SK-N-SH treated with all-trans-retinoic acid at 6 μM for 48 hours (cell line): ENCODE data around the gene DTD1.

ENCODE experiments used
- ATAC-seq: fragments of 200-7000 bp; cut with Tn5 transposase; 3 replicates; pipeline ENCODE4 v1.9.1; 2020; ENCODE audit warnings: mild to moderate bottlenecking, moderate library complexity
- ARNTL ChIP-seq: fragments of 450-650 bp; formaldehyde crosslinking; IDR thresholded peaks from 2 replicates; pipeline ENCODE4 v1.5.0; 2020; ENCODE audit warnings: low read depth, mild to moderate bottlenecking, moderate library complexity, borderline replicate concordance
- BACH2 ChIP-seq: fragments of 250-450 bp; sonication (Bioruptor Pico); IDR thresholded peaks from 2 replicates; pipeline ENCODE4 v1.9.0; 2021; ENCODE audit warnings: mild to moderate bottlenecking, borderline replicate concordance
- CREB5 ChIP-seq: fragments of 250-450 bp; sonication (Bioruptor Pico); IDR thresholded peaks from 2 replicates; pipeline ENCODE4 v1.5.1; 2020; ENCODE audit warnings: low read depth, mild to moderate bottlenecking, moderate library complexity
- CSDC2 ChIP-seq: fragments of 250-450 bp; sonication (Bioruptor Pico); IDR thresholded peaks from 2 replicates; pipeline ENCODE4 v1.5.0; 2020; ENCODE audit warnings: mild to moderate bottlenecking, moderate library complexity
- CSRNP3 ChIP-seq: fragments of 250-450 bp; sonication (Bioruptor Pico); IDR thresholded peaks from 2 replicates; pipeline ENCODE4 v1.5.1; 2021; ENCODE audit warnings: mild to moderate bottlenecking, moderate library complexity
- ESRRG ChIP-seq: fragments of 250-450 bp; sonication (Bioruptor Pico); IDR thresholded peaks from 2 replicates; pipeline ENCODE4 v1.6.1; 2021; ENCODE audit warnings: mild to moderate bottlenecking
- GLIS3 ChIP-seq: fragments of 250-450 bp; sonication (Bioruptor Pico); IDR thresholded peaks from 2 replicates; pipeline ENCODE4 v1.5.0; 2020; ENCODE audit warnings: mild to moderate bottlenecking, moderate library complexity
- ISL1 ChIP-seq: fragments of 250-450 bp; sonication (Bioruptor Pico); IDR thresholded peaks from 2 replicates; pipeline ENCODE4 v2.1.2; 2022; ENCODE audit warnings: mild to moderate bottlenecking, moderate library complexity
- OSR1 ChIP-seq: fragments of 250-450 bp; sonication (Bioruptor Pico); IDR thresholded peaks from 2 replicates; pipeline ENCODE4 v1.8.0; 2022; ENCODE audit warnings: moderate library complexity, mild to moderate bottlenecking, inconsistent platforms
- PATZ1 ChIP-seq: fragments of 250-450 bp; sonication (Bioruptor Pico); IDR thresholded peaks from 2 replicates; pipeline ENCODE4 v1.8.0; 2020; ENCODE audit warnings: mild to moderate bottlenecking, moderate library complexity, borderline replicate concordance
- POU6F1 ChIP-seq: fragments of 250-450 bp; sonication (Bioruptor Pico); IDR thresholded peaks from 2 replicates; pipeline ENCODE4 v1.8.0; 2021; ENCODE audit warnings: low read depth, mild to moderate bottlenecking, moderate library complexity, borderline replicate concordance
- PPARA ChIP-seq: fragments of 250-450 bp; sonication (Bioruptor Pico); IDR thresholded peaks from 2 replicates; pipeline ENCODE4 v1.5.0; 2020; ENCODE audit warnings: mild to moderate bottlenecking, borderline replicate concordance
- RARB ChIP-seq: fragments of 250-450 bp; sonication (Bioruptor Pico); IDR thresholded peaks from 2 replicates; pipeline ENCODE4 v1.8.0; 2021; ENCODE audit warnings: mild to moderate bottlenecking, moderate library complexity
- TOX ChIP-seq: fragments of 250-450 bp; sonication (Bioruptor Pico); IDR thresholded peaks from 2 replicates; pipeline ENCODE4 v1.8.0; 2021; ENCODE audit warnings: mild to moderate bottlenecking, moderate library complexity, borderline replicate concordance
- TSHZ2 ChIP-seq: fragments of 250-450 bp; sonication (Bioruptor Pico); IDR thresholded peaks from 2 replicates; pipeline ENCODE4 v1.5.0; 2020; ENCODE audit warnings: mild to moderate bottlenecking, moderate library complexity
- ZC3H10 ChIP-seq: fragments of 250-450 bp; sonication (Bioruptor Pico); IDR thresholded peaks from 2 replicates; pipeline ENCODE4 v1.5.1; 2021; ENCODE audit warnings: mild to moderate bottlenecking, moderate library complexity
- ZFP3 ChIP-seq: fragments of 250-450 bp; sonication (Bioruptor Pico); IDR thresholded peaks from 2 replicates; pipeline ENCODE4 v1.5.0; 2020; ENCODE audit warnings: mild to moderate bottlenecking, moderate library complexity
- ZFP30 ChIP-seq: fragments of 450-650 bp; formaldehyde crosslinking; IDR thresholded peaks from 2 replicates; pipeline ENCODE4 v1.5.0; 2022; ENCODE audit warnings: mild to moderate bottlenecking, moderate library complexity
- ZNF565 ChIP-seq: fragments of 450-650 bp; formaldehyde crosslinking; conservative IDR thresholded peaks from 2 replicates; pipeline ENCODE4 v1.5.0; 2020; ENCODE audit warnings: low read depth, mild to moderate bottlenecking, moderate library complexity
- ZNF70 ChIP-seq: fragments of 450-650 bp; formaldehyde crosslinking; IDR thresholded peaks from 2 replicates; pipeline ENCODE4 v1.5.0; 2020; ENCODE audit warnings: mild to moderate bottlenecking, moderate library complexity
- ZNF8 ChIP-seq: fragments of 450-650 bp; formaldehyde crosslinking; IDR thresholded peaks from 2 replicates; pipeline ENCODE4 v1.5.0; 2020; ENCODE audit warnings: mild to moderate bottlenecking, moderate library complexity

DTD1 gene

GRCh38 chr20:18577942-18578341 is 9.9 kb upstream of the DTD1 start:
- TF ChIP-seq CSDC2 (CRISPR knock-in tag) (no peak), CSRNP3 (CRISPR knock-in tag) (no peak), ZNF565 (CRISPR knock-in tag) (no peak), TSHZ2 (CRISPR knock-in tag) (no peak), OSR1 (CRISPR knock-in tag) (no peak), ISL1 (CRISPR knock-in tag) (no peak), ESRRG (CRISPR knock-in tag) (no peak), ZC3H10 (CRISPR knock-in tag) (no peak), GLIS3 (CRISPR knock-in tag) (no peak), POU6F1 (CRISPR knock-in tag) (no peak)
- ATAC-seq = no peak

- TF ChIP-seq TOX (CRISPR knock-in tag) = no peak
- TF ChIP-seq ZNF565 (CRISPR knock-in tag) = no peak
- no peak for TF ChIP-seq ZFP30
- TF ChIP-seq ZNF8 (CRISPR knock-in tag) = no peak
- TF ChIP-seq OSR1 (CRISPR knock-in tag) = no peak
- no peak for TF ChIP-seq RARB
- no peak for TF ChIP-seq CSDC2 (CRISPR knock-in tag)
- TF ChIP-seq ZNF70 (CRISPR knock-in tag) = no peak
- TF ChIP-seq PPARA (CRISPR knock-in tag) = no peak
- no peak for TF ChIP-seq ARNTL (CRISPR knock-in tag)
- TF ChIP-seq CREB5 (CRISPR knock-in tag) = no peak
- TF ChIP-seq, all 23 proteins: peak for 0
- no peak for ATAC-seq
Measured at GRCh38 chr20:18578581-18578980, 9.3 kb upstream of the DTD1 start.

GRCh38 chr20:18580012-18580411 is 7.8 kb upstream of the DTD1 start:
- TF ChIP-seq RARB (no peak), BACH2 (CRISPR knock-in tag) (no peak), ZNF70 (CRISPR knock-in tag) (no peak), PATZ1 (CRISPR knock-in tag) (no peak), ARNTL (CRISPR knock-in tag) (no peak), ZFP3 (no peak), ZNF8 (CRISPR knock-in tag) (no peak), POU6F1 (CRISPR knock-in tag) (no peak), PPARA (CRISPR knock-in tag) (no peak), ISL1 (CRISPR knock-in tag) (no peak), ZC3H10 (CRISPR knock-in tag) (no peak), TOX (CRISPR knock-in tag) (no peak)
- no peak for ATAC-seq
